GM06990 (cell line): ENCODE results near the gene PMM1.

Experiments used
- DNase-seq: peaks from one replicate; pipeline ENCODE4 v3.0.0-alpha.2; 2011; ENCODE audit not compliant: insufficient read length; ENCODE audit errors: extremely low read depth
- H3K27me3 ChIP-seq: replicated peaks from 2 replicates; pipeline ENCODE4 v1.6.0; 2011; ENCODE audit warnings: low read length; ENCODE audit not compliant: control insufficient read depth, insufficient read depth
- H3K36me3 ChIP-seq: 2 replicates; pipeline ENCODE4 v1.5.1; 2011; ENCODE audit warnings: low read length; ENCODE audit not compliant: control insufficient read depth, insufficient read depth
- H3K4me3 ChIP-seq: replicated peaks from 2 replicates; pipeline ENCODE4 v1.5.1; 2011; ENCODE audit warnings: low read depth, mild to moderate bottlenecking, control low read depth, low read length
- CTCF ChIP-seq: IDR thresholded peaks from 2 replicates; pipeline ENCODE4 v1.5.1; 2011; ENCODE audit warnings: low read length, control low read depth, mild to moderate bottlenecking, inconsistent platforms; ENCODE audit not compliant: insufficient read depth, poor library complexity, severe bottlenecking

Gene PMM1

DNA sequence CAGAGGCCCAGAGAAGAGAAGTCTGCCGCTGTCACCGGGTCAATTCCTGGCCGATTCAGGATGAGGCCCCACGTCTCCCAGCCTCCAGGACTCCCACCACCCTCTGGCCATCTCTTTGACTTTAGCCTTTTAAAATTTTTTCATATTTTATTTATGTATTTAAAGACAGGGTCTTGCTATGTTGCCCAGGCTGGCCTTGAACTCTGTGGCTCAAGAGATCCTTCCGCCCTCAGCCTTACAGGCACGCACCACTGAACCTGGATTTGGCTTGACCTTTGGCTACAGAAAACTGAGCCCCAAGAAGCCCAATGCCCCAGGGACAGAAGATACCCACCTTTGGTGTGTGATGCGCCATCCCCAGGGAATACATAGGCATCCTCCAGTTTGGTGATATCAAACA lies 49.3 kb downstream of the PMM1 start:
- no peak overlapping the region for H3K4me3 ChIP-seq
- no peak for DNase-seq
- TF ChIP-seq CTCF = no peak
- H3K36me3 ChIP-seq = peaks cover 11% of the 10 kb centered on the region
- H3K27me3 ChIP-seq = no peaks in the 10 kb centered on the region

DNA sequence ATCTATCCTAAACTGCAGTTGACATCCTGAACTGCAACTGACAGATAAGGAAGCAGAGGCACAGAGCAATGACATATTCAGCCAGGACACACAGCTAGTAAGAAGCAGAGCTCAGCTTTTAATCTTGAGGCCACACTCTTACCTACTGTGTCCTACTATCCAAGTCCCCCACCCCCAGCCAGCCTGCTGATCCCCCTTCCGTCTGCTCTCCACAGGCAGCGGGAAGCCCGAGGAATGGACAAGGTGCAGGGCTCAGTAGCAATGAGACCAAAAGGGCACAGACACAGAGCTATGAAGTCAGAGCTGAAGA lies 49.7 kb downstream of the PMM1 start:
- no peak for DNase-seq
- no peak for TF ChIP-seq CTCF
- Histone ChIP-seq H3K36me3 (peaks cover 11% of the 10 kb centered on the region), H3K4me3 (no peak overlapping the region), H3K27me3 (no peaks in the 10 kb centered on the region)

GRCh38 chr22:41539146-41540005 lies 50.3 kb downstream of the PMM1 start:
- no peak for DNase-seq
- no peak overlapping the region for H3K4me3 ChIP-seq
- H3K36me3 ChIP-seq = peaks cover 12% of the 10 kb centered on the region
- H3K27me3 ChIP-seq = no peaks in the 10 kb centered on the region
- TF ChIP-seq CTCF = no peak

DNA sequence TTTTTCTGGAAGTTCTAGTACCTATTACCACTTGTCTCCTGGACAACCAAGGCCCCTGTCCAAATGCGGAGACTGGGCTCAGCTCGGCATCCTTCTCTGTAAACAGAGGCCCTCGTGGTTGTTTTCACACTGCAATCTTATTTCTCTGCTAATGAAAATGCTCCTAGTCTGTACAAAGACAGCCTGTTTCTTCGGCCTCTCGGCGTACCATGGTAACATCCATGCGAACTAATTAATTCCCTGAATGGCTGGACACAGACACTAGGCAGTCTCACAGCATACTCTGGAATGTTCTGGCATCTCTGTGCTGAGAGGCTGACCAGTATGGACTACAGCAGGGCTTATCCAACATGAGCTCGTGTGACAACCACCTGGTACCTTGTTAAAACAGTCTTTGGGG lies 51.1 kb downstream of the PMM1 start:
- H3K36me3 ChIP-seq = peaks cover 16% of the 10 kb centered on the region
- no peak overlapping the region for H3K4me3 ChIP-seq
- TF ChIP-seq CTCF = no peak
- no peaks in the 10 kb centered on the region for H3K27me3 ChIP-seq
- no peak for DNase-seq

DNA sequence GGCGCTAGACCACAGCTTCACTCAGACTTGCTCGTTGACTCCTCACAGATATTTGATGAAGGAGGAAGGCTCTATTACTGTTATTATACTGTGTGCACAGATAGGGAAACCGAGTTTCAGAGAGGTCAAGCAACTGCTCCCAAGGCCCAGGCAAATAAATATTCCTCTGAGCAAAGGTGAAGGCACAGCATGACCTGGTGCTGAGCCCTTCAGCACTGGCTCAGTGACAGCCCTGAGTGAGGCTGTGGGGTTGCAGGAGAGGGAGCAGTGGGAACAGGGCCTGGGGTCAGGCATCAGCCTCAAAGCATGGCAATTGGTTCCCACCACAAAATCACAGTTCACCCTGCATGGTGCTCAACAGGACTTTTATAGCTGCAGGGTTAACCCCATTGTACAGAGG lies 52.4 kb downstream of the PMM1 start:
- Histone ChIP-seq H3K36me3 (peaks cover 24% of the 10 kb centered on the region), H3K4me3 (no peak overlapping the region), H3K27me3 (no peaks in the 10 kb centered on the region)
- no peak for TF ChIP-seq CTCF
- DNase-seq = no peak

DNA sequence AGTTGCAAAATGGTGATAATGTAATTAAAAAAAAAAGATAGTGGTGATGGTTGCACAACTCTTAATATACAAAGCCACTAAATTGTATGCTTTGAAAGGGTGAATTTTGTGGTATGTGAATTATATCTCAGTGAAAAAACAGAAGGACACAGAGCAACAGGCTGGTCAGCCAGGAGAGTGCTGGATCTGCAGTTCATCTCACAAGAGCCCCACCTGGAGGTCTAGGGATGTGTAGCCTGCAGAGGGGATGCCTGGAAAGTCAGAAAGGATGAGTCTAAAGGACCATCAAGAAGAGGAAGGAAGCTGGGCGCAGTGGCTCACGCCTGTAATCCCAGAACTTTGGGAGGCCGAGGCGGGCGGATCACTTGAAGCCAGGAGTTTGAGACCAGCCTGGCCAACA lies 54.4 kb downstream of the PMM1 start:
- Histone ChIP-seq H3K36me3 (peaks cover 36% of the 10 kb centered on the region), H3K4me3 (no peak overlapping the region), H3K27me3 (no peaks in the 10 kb centered on the region)
- TF ChIP-seq CTCF = no peak
- no peak for DNase-seq
